ENCODE results near the gene PBRM1. TPM values are rescaled to one million over a fixed set of nuclear protein-coding genes. Genes with fewer than 3 reads are reported as not detected.
"Not testable (repeated sequence)": the region's sequence is repeated elsewhere in the genome, so short reads cannot be mapped to it uniquely, and the experiment has no call there.

Gene PBRM1
- polyA plus RNA-seq, 1 experiment = 40.6 TPM

DNA sequence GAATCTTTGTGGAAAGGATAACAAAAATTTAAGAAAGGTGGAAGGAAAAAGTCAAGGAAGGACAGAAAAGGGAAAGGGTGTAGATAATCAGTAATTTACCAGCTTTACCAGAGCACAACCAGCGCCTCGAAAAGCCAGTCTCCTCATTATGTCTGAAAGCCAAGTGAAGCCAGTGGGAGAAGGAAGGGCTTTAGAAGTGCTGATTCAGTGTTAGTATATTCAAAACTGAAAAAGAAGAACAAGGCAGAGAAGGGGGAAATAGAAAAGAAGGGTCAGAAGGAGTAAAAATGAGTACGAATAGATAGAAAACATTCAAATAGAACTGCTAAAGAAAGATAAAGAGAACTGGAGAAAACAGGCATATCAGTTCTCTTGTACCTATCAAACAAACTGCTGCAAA lies 4.1 kb downstream of the PBRM1 start:
- POLR2A ChIA-PET = interaction anchor here (1.9 kb wide), 1 partner anchor 11 kb away, joined by 7 read pairs; no protein-coding TSS in a partner anchor
- H3K9me3 ChIP-seq (ENCODE audit: control insufficient read depth, insufficient read depth, low read length) = no peaks in the 10 kb centered on the region

DNA sequence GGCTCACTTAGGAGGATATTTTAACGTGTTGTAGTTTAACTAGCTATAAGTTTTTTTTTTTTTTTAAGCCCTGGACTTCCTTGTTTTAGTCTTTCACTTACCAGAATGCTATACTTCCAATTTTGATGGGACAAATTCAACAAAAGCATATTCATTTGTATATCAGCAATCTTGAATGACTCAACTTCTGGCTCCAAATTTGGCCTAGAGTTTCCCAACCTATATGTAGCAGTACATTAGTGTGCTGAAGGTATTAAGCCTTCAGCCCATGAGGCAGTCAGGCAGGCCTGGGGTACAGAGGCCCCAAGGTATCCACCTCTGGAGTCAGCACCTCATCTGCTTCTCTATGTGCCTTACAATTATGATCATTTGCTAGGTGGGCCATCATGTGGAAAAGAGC lies 5.9 kb downstream of the PBRM1 start:
- DNase-seq (ENCODE audit: low read depth, low spot score) = no peak
- TF ChIP-seq, protein P1, sequence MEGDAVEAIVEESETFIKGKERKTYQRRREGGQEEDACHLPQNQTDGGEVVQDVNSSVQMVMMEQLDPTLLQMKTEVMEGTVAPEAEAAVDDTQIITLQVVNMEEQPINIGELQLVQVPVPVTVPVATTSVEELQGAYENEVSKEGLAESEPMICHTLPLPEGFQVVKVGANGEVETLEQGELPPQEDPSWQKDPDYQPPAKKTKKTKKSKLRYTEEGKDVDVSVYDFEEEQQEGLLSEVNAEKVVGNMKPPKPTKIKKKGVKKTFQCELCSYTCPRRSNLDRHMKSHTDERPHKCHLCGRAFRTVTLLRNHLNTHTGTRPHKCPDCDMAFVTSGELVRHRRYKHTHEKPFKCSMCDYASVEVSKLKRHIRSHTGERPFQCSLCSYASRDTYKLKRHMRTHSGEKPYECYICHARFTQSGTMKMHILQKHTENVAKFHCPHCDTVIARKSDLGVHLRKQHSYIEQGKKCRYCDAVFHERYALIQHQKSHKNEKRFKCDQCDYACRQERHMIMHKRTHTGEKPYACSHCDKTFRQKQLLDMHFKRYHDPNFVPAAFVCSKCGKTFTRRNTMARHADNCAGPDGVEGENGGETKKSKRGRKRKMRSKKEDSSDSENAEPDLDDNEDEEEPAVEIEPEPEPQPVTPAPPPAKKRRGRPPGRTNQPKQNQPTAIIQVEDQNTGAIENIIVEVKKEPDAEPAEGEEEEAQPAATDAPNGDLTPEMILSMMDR (IDR thresholded peaks at IDR 0.05; ENCODE audit: low read depth, low read length) = no peak
- Histone ChIP-seq H3K4me3 (ENCODE audit: low read depth, low read length) (no peak overlapping the region), H3K27ac (ENCODE audit: low read depth, low read length) (no peak overlapping the region), H3K9me3 (ENCODE audit: control insufficient read depth, insufficient read depth, low read length) (no peaks in the 10 kb centered on the region), H3K27me3 (ENCODE audit: control insufficient read depth, insufficient read depth, low read length) (no peaks in the 10 kb centered on the region)
- ChIA-PET CTCF (no interaction called here), POLR2A (interaction anchor here (1.7 kb wide), 1 partner anchor 9 kb away, joined by 4 read pairs; no protein-coding TSS in a partner anchor)

More for the DNA sequence above, 4.1 kb downstream of the PBRM1 start:
- TF ChIP-seq, protein P1 (IDR thresholded peaks at IDR 0.05; ENCODE audit: low read depth, low read length) = no peak
- no peak for DNase-seq (ENCODE audit: low read depth, low spot score)
- no peaks in the 10 kb centered on the region for H3K27me3 ChIP-seq (ENCODE audit: control insufficient read depth, insufficient read depth, low read length)
- no peak overlapping the region for H3K27ac ChIP-seq (ENCODE audit: low read depth, low read length)
- H3K4me3 ChIP-seq (ENCODE audit: low read depth, low read length) = no peak overlapping the region
- CTCF ChIA-PET = no interaction called here

DNA sequence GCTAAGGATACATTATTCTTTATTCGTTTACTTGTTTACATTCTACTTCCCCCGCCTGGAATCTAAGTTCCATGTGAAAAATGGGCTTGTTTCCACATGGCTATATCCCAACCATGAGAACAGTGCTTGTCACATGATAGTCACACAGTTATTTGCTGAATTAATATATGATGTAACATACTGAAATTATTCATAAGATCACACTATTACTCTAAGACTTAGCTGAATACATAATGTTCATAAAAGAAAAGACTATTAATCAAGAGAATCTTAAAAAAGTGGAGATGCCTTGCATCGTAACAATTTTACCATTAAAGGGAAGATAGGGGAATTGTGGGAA lies 6.5 kb downstream of the PBRM1 start:
- POLR2A ChIA-PET = interaction anchor here (0.6 to 1.7 kb wide), 2 partner anchors 8 to 26 kb away, joined by 4 read pairs; partner anchors contain the start of gene GLT8D1

DNA sequence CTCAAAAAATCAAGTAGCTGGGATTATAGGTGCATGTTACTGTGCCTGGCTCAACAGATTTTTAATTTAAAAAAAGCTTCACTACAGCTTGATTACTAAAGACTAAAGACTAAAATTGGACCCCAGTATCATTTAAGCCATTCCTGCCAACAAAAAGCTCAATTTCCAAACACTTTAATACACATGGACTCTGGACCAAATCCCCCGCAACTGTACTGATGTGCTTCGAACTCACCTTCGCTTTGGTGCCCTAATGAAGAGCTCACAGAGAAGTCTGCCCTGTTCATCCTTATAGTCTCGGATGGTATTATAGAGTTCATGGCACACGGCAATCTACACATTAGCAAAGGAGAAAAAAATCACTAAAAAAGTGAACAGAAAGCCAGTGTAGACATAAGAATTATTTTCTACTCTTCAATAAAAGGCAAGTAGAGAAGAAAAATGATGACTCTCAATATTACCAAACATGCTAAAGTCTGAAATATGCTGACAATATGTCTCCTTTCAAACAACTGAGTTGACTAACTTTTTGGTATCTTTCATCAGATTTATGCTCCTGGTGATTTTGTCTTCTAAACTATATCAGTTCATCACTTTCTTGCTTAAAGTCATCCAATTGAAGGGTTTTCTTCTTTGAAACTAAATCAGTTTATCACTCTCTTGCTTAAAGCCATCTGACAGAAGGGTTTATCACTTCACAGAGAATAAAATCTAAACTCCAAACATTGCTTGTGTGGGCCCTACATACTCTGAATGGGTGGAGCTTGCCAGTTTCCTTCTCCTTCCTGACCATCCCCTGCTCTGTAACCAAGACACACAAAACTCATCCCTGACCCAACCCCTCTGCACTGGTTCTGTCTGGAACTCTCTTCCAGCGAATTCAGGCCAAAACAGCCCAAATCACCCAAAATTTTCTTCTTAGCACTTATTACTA lies 7.2 kb downstream of the PBRM1 start:
- DNase-seq (ENCODE audit: low read depth, low spot score) = no peak
- TF ChIP-seq, protein P1 (IDR thresholded peaks at IDR 0.05; ENCODE audit: low read depth, low read length) = no peak
- ChIA-PET CTCF (interaction anchor here (0.8 kb wide), 1 partner anchor 9 kb away, joined by 3 read pairs; no protein-coding TSS in a partner anchor), POLR2A (interaction anchor here (0.6 to 1.7 kb wide), 2 partner anchors 8 to 27 kb away, joined by 4 read pairs; partner anchors contain the start of gene GLT8D1)
- H3K9me3 ChIP-seq (ENCODE audit: control insufficient read depth, insufficient read depth, low read length) = no peaks in the 10 kb centered on the region
- H3K27ac ChIP-seq (ENCODE audit: low read depth, low read length) = no peak overlapping the region
- no peak overlapping the region for H3K4me3 ChIP-seq (ENCODE audit: low read depth, low read length)
- no peaks in the 10 kb centered on the region for H3K27me3 ChIP-seq (ENCODE audit: control insufficient read depth, insufficient read depth, low read length)

More for the DNA sequence above, 6.5 kb downstream of the PBRM1 start:
- no peaks in the 10 kb centered on the region for H3K27me3 ChIP-seq (ENCODE audit: control insufficient read depth, insufficient read depth, low read length)
- H3K4me3 ChIP-seq (ENCODE audit: low read depth, low read length) = no peak overlapping the region
- no peak for DNase-seq (ENCODE audit: low read depth, low spot score)
- CTCF ChIA-PET = interaction anchor here (0.8 kb wide), 1 partner anchor 10 kb away, joined by 3 read pairs; no protein-coding TSS in a partner anchor
- H3K9me3 ChIP-seq (ENCODE audit: control insufficient read depth, insufficient read depth, low read length) = no peaks in the 10 kb centered on the region
- TF ChIP-seq, protein P1 (IDR thresholded peaks at IDR 0.05; ENCODE audit: low read depth, low read length) = no peak
- H3K27ac ChIP-seq (ENCODE audit: low read depth, low read length) = no peak overlapping the region

DNA sequence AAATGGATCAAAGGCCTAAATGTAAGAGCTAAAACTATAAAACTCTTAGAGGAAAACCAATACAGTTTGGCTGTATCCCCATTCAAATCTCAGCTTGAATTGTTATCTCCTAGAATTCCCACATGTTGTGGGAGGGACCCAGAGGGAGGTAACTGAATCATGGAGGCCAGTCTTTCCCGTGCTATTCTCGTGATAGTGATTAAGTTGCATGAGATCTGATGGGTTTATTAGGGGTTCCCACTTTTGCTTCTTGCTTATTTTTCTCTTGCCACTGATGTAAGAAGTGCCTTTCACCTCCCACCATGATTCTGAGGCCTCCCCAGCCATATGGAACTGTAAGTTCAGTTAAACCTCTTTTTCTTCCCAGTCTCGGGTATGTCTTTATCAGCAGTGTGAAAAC lies 9.5 kb downstream of the PBRM1 start:
- POLR2A ChIA-PET; H3K27ac ChIP-seq (ENCODE audit: low read depth, low read length); H3K4me3 ChIP-seq (ENCODE audit: low read depth, low read length); DNase-seq (ENCODE audit: low read depth, low spot score); H3K27me3 ChIP-seq (ENCODE audit: control insufficient read depth, insufficient read depth, low read length); H3K9me3 ChIP-seq (ENCODE audit: control insufficient read depth, insufficient read depth, low read length); CTCF ChIA-PET: not testable (repeated sequence)
